HG03469 (cell line): Measurements from ENCODE around the gene JAG2.

ENCODE experiments used
- ATAC-seq: cut with Tn5 transposase; IDR thresholded peaks from one replicate; pipeline ENCODE4 v1.9.1; 2021; ENCODE audit warnings: mild to moderate bottlenecking, moderate library complexity, moderate number of reproducible peaks; ENCODE audit not compliant: unreplicated experiment

JAG2 gene

GRCh38 chr14:105152794-105153241 is 15.8 kb downstream of the JAG2 start:
- ATAC-seq = no peak

DNA sequence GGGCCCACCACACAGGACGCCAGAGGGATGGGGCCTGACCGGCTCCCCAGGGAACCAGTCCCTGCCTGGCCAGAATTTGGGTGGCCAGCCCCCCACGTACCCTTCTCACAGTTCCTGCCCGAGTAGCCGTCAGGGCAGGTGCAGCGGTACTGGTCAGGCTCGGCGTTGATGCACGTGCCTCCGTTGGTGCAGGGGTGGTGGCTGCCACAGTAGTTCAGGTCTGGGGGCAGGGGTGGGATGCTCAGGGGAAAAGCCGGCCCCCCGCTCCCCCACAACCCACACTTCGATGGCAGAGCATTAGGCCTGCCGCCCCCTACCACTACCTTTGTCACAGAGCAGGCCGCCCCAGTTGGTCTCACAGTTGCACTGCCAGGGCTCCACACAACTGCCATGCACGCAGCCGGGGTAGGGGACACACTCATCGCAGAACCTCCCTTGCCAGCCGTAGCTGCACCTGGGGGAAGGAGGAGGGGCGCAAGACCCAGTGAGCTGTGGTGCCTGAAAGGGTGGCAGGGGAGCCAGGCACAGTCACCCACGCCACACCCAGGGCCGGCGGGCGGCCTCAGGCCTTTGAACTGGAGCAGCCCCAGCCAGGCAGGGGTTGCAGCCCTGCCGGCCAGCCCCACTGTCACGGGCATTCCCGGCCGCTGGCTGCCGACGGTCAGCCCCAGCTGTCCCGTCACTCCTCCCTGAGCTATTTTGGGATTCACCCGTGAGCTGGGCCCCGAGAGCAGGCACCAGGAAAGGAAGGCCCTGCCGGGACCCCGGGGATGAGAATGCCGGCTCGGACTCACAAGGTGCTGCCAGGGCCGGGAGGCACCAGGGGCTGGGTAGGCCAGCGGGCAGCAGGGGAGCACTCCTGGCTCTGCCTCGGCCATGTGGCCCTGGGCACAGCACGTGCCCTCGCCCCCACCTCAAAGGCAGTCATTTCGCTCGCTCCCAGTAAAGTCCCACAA is 16.5 kb downstream of the JAG2 start:
- ATAC-seq = no peak

- ATAC-seq = no peak
Measured at GRCh38 chr14:105151084-105151837, 17.3 kb downstream of the JAG2 start.

GRCh38 chr14:105150368-105151083 is 18.1 kb downstream of the JAG2 start:
- no peak for ATAC-seq

GRCh38 chr14:105150026-105150367 is 18.6 kb downstream of the JAG2 start:
- ATAC-seq = no peak

GRCh38 chr14:105149146-105149781 is 19.3 kb downstream of the JAG2 start:
- ATAC-seq = no peak

GRCh38 chr14:105148604-105149145 is 19.9 kb downstream of the JAG2 start:
- ATAC-seq = no peak

DNA sequence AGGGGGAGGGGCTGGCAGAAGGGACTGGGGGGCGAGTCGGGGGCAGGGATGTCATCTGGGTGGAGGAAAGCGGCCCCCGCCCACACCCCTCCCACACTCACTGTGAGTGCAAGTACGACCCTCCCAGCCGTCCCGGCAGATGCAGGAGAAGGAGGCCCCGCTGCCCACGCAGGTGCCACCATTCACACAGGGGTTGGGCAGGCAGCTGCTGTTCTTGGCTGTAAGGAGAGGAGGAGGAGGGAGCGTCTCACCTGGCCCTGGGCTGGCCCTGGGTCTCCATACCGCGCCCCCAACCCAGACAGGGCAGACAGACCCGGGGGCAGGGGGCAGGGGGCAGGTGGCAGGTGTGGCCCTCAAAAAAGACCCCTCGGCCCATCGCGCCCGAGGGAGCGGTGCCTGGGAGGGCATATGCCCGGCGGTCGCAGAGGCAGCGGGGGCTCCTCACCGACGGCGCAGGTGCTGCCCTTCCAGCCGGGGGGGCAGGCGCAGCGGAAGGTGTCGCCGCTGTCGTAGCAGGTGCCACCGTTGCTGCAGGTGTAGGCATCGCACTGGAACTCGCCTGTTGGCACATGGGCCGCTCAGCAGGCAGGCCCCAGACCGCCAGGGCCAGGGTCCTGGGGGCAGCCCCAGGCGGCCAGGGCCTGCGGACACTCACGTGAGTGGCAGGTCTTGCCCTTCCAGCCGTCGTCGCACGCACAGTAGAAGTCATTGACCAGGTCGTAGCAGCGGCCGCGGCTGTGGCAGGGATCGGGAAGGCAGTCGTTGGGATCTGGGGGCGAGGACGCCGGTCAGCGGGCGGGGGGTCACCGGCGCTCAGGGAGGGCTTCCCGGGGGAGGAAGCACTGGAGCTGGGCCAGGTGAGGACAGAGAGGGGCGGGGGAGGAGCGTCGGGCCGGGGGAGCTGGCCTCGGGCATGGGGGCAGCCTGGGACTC is 20.6 kb downstream of the JAG2 start:
- no peak for ATAC-seq

GRCh38 chr14:105146976-105147635 is 21.5 kb downstream of the JAG2 start:
- ATAC-seq = no peak

DNA sequence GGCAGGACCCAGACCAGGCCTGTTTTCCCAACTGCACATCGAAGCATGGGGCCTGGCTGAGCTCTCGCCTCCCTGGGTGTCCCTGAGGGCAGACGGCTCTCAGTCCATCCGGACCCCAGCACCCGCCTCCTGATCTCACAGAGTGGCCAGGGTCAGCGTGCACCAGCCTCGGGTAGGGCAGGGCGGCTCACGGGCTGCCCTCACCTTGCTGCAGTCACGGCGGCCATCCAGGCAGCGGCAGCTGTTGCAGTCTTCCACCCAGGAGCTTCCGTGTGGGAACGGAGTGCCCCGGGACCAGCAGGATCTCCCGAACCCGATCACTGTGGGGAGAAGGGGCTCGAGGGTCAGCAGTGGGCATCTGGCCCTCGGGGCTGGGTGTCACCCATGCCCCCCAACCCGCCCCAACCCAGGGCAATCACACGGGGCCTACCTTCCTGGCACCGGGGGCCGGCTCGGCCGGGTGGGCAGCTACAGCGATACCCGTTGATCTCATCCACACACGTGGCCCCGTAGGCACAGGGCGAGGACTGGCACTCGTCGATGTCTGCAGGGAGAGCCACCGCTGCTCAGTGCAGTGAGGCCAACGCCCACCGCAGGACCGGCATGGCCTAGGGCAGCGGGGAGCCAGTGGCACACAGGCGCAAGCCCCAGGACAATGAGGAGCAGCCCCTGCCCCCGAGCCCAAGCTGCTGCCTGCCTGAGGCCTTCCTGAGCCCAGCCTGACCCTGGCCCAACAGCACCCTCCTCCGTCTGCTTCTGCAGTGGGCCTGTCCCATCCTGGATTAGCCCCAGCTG is 22.2 kb downstream of the JAG2 start:
- no peak for ATAC-seq

- no peak for ATAC-seq
Measured at GRCh38 chr14:105145381-105146180, 23.0 kb downstream of the JAG2 start.

- ATAC-seq = no peak
Measured at GRCh38 chr14:105144666-105145380, 23.8 kb downstream of the JAG2 start.

DNA sequence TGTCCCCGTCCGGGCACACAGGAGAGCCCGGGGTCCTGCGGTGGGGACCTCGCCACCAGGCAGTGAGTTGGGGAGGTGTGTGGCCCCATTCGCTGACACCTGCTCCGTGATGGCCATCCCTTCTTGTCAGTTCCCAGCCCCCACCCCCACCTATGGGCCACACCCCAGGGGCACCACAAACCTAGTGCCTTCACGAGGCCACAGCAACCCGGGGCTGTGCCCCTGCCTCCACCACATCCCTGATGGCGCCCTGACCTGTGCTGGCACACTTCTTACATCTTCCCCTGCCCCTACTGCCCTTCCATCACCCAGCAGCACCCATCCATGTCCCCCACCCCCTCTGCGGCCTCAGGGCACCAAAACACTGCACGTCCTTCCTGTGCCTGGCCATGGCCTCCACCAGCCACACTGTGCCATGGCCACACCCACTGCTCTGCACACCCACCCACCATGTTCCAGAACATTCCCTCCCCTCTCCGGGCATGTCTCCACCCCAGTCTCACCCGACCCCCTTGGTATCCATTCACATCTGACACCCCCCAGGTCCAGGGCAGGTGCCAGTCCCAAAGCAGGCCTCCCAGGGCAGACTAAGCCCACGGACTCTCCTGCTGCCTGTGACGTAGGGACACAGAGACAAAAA is 24.4 kb downstream of the JAG2 start:
- no peak for ATAC-seq

DNA sequence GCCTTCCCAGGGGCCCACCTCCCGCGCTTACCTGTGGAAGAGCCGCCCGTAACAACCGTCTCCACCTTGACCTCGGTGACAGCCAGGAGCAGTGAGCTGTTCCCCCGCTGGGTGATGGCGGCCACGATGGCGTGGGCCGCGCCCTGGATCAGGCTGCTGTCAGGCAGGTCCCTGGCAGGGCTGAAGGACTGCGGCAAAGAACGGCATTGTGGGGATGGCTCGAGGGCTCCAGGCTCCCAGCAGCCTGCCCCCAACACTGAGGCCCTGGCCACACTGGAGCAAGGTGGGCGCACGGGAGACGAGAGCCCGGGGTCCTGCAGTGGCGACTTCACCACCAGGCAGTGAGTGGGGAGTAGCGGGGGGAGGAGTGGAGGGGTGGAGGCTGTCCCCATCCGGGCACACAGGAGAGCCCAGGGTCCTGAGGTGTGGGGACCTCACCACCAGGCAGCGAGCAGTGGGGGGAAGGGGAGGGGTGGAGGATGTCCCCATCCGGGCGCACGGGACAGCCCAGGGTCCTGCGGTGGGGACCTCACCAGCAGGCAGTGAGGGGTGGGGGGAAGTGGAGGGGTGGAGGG is 25.0 kb downstream of the JAG2 start:
- no peak for ATAC-seq

DNA sequence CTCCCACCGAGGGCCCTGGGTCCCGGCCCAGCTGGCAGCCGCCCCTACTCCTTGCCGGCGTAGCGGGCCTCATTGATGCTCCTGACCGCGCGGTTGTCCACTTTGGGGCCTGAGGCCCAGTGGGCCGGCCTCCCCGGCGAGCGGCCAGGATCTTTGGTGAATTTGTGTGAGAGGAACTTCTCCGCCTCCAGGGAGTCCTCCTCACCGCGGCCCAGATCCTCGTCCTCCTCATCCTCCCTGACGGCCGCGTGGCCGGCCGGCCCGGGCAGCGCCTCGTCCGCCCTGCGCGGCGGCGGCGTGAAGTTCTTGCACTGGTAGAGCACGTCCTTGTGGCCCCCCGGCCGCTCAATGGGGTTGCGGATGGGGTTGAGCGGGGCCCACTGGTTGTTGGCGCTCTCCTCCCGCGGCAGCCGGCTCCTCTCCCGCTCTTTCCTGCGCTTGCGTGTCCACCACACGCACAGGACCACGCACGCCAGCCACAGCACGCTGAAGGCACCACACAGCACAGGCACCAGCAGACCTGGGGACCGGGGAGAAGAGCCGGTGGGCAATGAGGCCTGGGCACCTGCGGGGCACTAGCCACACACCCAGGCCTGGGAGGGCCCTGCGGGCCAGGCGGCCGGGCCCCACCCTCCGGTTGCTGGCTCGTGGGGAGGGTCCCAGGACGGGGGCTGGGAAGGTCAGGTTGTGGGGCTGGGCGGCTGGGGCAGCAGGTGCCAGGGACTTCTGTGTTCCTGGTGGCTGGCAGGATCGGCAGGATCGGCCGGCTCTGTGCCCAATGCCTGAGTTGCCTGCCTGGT is 25.7 kb downstream of the JAG2 start:
- no peak for ATAC-seq
